HG02759 (cell line): Measurements from ENCODE around the gene ADCY9.
"Not testable (repeated sequence)": the region's sequence is repeated elsewhere in the genome, so short reads cannot be mapped to it uniquely, and the experiment has no call there.

ENCODE experiments used
- ATAC-seq: cut with Tn5 transposase; IDR thresholded peaks from one replicate; pipeline ENCODE4 v1.9.1; 2021; ENCODE audit warnings: mild to moderate bottlenecking, moderate library complexity; ENCODE audit not compliant: unreplicated experiment

The ADCY9 gene

DNA sequence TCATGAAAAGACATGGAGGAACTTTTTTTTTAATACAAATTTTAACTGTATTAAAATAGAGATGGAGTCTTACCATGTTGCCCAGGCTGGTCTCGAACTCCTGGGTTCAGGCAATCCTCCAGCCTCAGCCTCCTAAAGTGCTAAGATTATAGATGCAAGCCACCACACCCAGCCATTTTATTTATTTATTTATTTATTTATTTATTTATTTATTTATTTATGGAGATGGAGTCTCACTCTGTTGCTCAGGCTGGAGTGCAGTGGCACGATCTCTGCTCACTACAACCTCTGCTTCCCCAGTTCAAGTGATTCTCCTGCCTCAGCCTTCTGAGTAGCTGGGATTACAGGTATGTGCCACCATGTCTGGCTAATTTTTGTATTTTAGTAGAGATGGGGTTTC lies 189.1 kb downstream of the ADCY9 start:
- ATAC-seq: not testable (repeated sequence)

DNA sequence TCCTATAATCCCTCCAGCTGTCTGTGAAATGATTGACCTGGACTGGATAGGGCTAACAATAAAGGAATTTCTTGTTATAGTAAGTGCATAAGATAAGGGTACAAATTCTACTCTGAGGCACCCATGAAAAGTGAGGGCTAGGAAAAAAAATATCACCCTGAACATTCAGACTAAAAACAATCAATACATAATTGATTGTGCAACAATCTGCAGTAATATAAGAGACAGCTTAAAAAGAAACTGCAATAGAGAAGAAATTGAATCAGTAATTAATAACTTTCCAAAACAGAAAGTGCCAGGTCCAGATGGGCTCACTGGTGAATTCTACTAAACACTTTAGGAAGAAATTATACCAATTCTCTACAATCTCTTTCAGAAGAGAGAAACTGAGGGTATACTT lies 191.5 kb downstream of the ADCY9 start:
- no peak for ATAC-seq

DNA sequence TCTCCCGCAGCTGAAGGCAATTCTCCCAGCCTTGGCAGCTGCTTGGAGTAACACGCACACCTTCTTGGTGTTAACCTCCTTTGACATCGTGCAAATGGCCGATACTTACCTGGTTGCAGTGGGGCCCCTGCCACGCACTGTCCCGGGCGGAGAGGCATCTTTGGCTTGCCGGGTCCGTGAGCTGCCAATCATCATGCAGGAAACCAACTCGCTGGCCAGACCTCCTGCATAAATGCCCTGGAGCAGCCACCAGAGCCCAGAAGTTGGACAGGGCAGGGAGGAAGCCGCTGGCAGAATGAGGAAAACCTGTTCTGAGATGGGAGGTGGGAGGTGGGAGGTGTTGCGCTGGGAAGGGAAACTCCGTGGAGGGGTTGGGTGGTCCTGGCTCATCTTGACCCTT lies 194.0 kb downstream of the ADCY9 start:
- ATAC-seq: no peak

DNA sequence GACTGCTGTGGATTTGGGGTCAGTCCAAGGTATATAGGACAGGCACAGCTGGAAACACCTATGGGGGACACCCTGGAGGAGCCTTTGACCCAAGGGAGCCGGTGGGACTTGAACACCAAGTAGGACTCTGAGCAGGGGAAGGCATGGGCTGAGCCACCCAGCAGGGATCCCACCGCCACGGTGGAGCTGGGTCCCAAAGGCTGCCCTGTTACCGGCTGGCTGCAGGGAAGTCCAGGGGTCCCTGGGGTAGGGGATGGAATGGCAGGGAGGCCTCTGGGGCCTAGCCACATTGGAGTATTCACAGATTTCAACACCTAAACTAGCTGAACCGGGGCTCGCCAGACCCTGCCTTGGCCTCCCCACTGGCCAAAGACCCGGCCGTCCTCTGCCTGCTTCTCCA lies 196.0 kb downstream of the ADCY9 start:
- no peak for ATAC-seq

DNA sequence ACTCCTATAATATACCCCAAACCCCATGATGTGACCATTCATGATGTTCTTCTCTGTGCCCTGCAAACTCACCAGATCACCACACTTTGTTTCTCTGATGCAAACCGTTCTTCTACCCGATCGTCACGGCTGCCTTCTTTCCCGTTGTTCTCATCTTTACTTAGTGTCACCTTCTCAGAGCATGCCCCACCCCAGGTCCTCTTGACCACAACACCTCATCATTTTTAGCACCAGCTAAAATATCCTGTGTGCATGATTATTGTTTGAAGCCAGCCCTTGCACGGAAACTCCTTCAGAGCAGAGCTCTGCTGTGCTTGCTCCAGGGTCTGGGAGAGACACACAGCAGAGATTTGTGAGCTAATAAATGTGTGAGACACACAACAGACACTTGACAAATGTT lies 196.8 kb downstream of the ADCY9 start:
- no peak for ATAC-seq

DNA sequence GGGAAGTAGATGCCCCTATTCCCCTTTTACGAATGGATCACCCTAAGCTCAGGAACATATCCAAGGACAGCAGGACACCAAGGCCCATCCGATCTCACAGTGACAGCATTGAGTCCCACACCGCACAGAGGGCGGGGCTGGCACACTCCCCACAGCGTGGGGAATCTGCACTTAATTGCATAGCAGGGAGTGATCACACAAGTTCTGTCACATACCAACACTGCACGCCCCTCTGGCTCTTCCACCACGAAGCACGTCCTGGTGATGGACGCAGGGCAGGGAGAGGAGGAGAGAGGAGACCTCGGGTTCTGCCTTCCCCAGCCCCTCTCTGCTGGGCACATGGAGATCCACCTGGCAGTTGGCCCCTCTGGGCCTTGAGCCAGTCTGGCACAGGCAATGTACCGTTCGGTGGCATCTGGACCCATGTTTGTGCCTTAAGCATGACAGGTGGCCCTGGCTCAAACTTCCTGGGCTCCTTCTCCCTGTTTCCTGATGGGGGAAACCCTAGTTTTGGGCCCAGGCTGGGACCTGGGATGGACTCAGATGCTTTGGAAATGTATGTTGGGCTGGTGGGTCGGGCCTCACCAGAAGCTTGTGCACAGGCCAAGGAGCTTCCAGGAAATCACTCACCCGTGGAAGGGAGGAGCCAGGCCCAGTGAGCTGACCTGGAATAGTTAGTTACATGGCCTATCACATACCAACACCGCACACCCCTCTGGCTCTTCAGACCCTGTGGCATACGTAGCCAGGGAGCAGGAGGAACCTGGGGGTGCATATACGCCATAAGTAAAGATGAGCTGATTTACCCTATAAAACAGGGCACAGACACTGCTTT lies 200.6 kb downstream of the ADCY9 start:
- ATAC-seq: no peak

DNA sequence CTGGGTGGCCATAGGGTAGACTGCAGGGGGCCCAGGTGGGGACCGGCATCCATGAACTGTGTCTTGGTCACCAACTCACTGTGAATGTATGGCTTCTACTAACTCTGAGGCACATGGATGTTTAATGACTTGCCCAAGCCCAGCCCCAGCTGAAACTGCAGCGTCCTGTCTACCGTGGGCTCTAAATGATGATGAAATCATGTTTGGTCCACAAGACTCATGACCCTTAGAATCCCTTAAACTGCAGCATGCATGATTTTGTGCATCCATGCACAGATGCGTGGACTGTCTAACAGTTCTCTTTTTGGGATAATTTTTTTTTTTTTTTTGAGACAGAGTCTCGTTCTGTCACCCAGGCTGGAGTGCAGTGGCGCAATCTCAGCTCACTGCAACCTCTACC lies 203.3 kb downstream of the ADCY9 start:
- no peak for ATAC-seq
